ENCODE measurements around the gene PTPN7.

DNA sequence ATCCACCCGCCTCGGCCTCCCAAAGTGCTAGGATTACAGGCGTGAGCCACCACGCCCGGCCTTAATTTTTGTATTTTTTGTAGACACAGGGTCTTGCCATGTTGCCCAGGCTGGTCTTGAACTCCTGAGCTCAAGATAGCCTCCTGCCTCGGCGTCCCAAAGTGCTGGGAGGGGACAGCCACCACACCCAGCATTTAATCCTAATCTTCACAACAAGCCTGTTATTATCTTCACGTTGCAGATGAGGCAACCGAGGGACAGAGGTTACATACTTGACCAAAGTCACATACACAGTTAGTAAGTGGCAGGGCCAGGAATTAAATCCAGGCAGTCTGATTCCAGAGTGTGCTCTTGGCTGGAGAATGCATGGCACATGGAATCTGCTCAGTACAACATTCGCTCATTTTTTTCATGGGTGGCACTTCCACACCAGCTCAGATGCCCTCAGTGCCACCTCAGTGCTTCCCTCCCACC lies 42.5 kb downstream of the PTPN7 start:
- TF ChIP-seq, protein P1, sequence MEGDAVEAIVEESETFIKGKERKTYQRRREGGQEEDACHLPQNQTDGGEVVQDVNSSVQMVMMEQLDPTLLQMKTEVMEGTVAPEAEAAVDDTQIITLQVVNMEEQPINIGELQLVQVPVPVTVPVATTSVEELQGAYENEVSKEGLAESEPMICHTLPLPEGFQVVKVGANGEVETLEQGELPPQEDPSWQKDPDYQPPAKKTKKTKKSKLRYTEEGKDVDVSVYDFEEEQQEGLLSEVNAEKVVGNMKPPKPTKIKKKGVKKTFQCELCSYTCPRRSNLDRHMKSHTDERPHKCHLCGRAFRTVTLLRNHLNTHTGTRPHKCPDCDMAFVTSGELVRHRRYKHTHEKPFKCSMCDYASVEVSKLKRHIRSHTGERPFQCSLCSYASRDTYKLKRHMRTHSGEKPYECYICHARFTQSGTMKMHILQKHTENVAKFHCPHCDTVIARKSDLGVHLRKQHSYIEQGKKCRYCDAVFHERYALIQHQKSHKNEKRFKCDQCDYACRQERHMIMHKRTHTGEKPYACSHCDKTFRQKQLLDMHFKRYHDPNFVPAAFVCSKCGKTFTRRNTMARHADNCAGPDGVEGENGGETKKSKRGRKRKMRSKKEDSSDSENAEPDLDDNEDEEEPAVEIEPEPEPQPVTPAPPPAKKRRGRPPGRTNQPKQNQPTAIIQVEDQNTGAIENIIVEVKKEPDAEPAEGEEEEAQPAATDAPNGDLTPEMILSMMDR (IDR thresholded peaks at IDR 0.05; ENCODE audit: extremely low read depth in 1 of 2, insufficient read depth in 1 of 2, low read depth in 1 of 2, low read length in 2 of 2), result no peak
- TF ChIP-seq POLR2A (IDR thresholded peaks at IDR 0.05; ENCODE audit: low read depth, low read length) (no peak), EZH2 (IDR thresholded peaks at IDR 0.05; ENCODE audit: borderline replicate concordance, low read depth, low read length, severe bottlenecking) (no peak), POLR2AphosphoS5 (IDR thresholded peaks at IDR 0.05; ENCODE audit: insufficient read depth, low read depth, low read length) (no peak), FOS (IDR thresholded peaks at IDR 0.05; ENCODE audit: borderline replicate concordance, insufficient read depth, low read length) (no peak), GATA2 (IDR thresholded peaks at IDR 0.05; ENCODE audit: insufficient read depth, insufficient read length, low read depth, low read length) (no peak), MYC (IDR thresholded peaks at IDR 0.05; ENCODE audit: low read depth, low read length) (no peak)
- TF ChIP-seq, protein P2, sequence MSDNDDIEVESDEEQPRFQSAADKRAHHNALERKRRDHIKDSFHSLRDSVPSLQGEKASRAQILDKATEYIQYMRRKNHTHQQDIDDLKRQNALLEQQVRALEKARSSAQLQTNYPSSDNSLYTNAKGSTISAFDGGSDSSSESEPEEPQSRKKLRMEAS (IDR thresholded peaks at IDR 0.05; ENCODE audit: insufficient read depth, insufficient read length), result no peak

Data from endothelial cell of umbilical vein (primary cell).